DND-41 (cell line): ENCODE data around the gene ALCAM.

Experiments
- ATAC-seq: fragments of 200-7000 bp; cut with Tn5 transposase; 3 replicates; pipeline ENCODE4 v1.9.1; 2021; ENCODE audit warnings: low read depth; ENCODE audit not compliant: insufficient read depth
- DNase-seq: peaks from one replicate; pipeline ENCODE4 v3.0.0-alpha.2; 2020
- H2AFZ ChIP-seq: 2 replicates; pipeline ENCODE4 v1.6.0; 2012; ENCODE audit warnings: low read depth, low read length
- H3K27ac ChIP-seq: 2 replicates; pipeline ENCODE4 v1.5.1; 2012; ENCODE audit warnings: low read length, inconsistent platforms
- H3K27me3 ChIP-seq: fragments of 200-600 bp; sonication (generic); 2 replicates; pipeline ENCODE4 v1.6.0; 2012; ENCODE audit warnings: low read length, mild to moderate bottlenecking, inconsistent platforms; ENCODE audit not compliant: insufficient read depth, poor library complexity
- H3K36me3 ChIP-seq: 2 replicates; pipeline ENCODE4 v1.5.1; 2012; ENCODE audit warnings: low read length, inconsistent platforms; ENCODE audit not compliant: insufficient read depth
- H3K4me1 ChIP-seq: 2 replicates; pipeline ENCODE4 v1.5.1; 2012; ENCODE audit warnings: mild to moderate bottlenecking, low read length; ENCODE audit not compliant: insufficient read depth
- H3K4me2 ChIP-seq: 2 replicates; pipeline ENCODE4 v1.6.0; 2012; ENCODE audit warnings: mild to moderate bottlenecking, moderate library complexity, low read length, inconsistent platforms; ENCODE audit not compliant: insufficient read depth
- H3K4me3 ChIP-seq, 2 experiments: fragments of 200-600 bp in 1 of 2; shearing (Covaris generic) in 1 of 2; 2 replicates each; pipeline ENCODE4 v1.5.1; 2012 to 2016; ENCODE audit warnings: inconsistent platforms in 2 of 2, low read length in 2 of 2, mild to moderate bottlenecking in 2 of 2, low read depth in 1 of 2, moderate library complexity in 1 of 2
- H3K79me2 ChIP-seq: 2 replicates; pipeline ENCODE4 v1.6.0; 2012; ENCODE audit warnings: low read length, inconsistent platforms; ENCODE audit not compliant: insufficient read depth
- H3K9ac ChIP-seq: 2 replicates; pipeline ENCODE4 v1.6.0; 2012; ENCODE audit warnings: low read depth, mild to moderate bottlenecking, inconsistent platforms, low read length, moderate library complexity
- H3K9me3 ChIP-seq: 2 replicates; pipeline ENCODE4 v1.5.1; 2012; ENCODE audit warnings: low read length, moderate library complexity, mild to moderate bottlenecking, inconsistent platforms; ENCODE audit not compliant: insufficient read depth, severe bottlenecking
- H4K20me1 ChIP-seq: 2 replicates; pipeline ENCODE4 v1.6.0; 2012; ENCODE audit warnings: low read length; ENCODE audit not compliant: insufficient read depth
- CTCF ChIP-seq: IDR thresholded peaks from 2 replicates; pipeline ENCODE4 v1.5.1; 2012; ENCODE audit warnings: borderline replicate concordance, low read length, moderate library complexity, mild to moderate bottlenecking; ENCODE audit not compliant: poor library complexity, severe bottlenecking; ENCODE audit errors: extremely low read depth
- EZH2 ChIP-seq: IDR thresholded peaks from 3 replicates; pipeline ENCODE4 v1.6.1; 2012; ENCODE audit warnings: borderline replicate concordance, low read depth, mild to moderate bottlenecking, moderate library complexity, low read length, inconsistent platforms; ENCODE audit not compliant: severe bottlenecking

ALCAM gene

GRCh38 chr3:105495021-105495420, 128.3 kb downstream of the ALCAM start:
- TF ChIP-seq CTCF = no peak
- no peak for TF ChIP-seq EZH2
- Histone ChIP-seq H2AFZ (no peak overlapping the region), H3K4me2 (no peak overlapping the region), H3K27ac (no peak overlapping the region), H3K4me3 (no peak overlapping the region), H3K27me3 (no peaks in the 10 kb centered on the region), H4K20me1 (no peaks in the 10 kb centered on the region), H3K4me1 (no peaks in the 10 kb centered on the region), H3K9ac (no peak overlapping the region), H3K36me3 (no peaks in the 10 kb centered on the region; the same call in 1 of the 2 replicates), H3K79me2 (no peaks in the 10 kb centered on the region), H3K9me3 (peaks cover 13% of the 10 kb centered on the region)
- ATAC-seq (no peak), DNase-seq (no peak)

GRCh38 chr3:105496343-105496742, 129.6 kb downstream of the ALCAM start:
- no peaks in the 10 kb centered on the region for H3K79me2 ChIP-seq
- H3K4me3 ChIP-seq = no peak overlapping the region
- no peak overlapping the region for H2AFZ ChIP-seq
- no peaks in the 10 kb centered on the region for H3K4me1 ChIP-seq
- no peaks in the 10 kb centered on the region for H3K27me3 ChIP-seq
- ATAC-seq (no peak), DNase-seq (no peak)
- H3K4me2 ChIP-seq = no peak overlapping the region
- no peak overlapping the region for H3K9ac ChIP-seq
- no peaks in the 10 kb centered on the region for H4K20me1 ChIP-seq
- H3K27ac ChIP-seq = no peak overlapping the region
- TF ChIP-seq EZH2 (no peak), CTCF (no peak)
- H3K9me3 ChIP-seq = no peaks in the 10 kb centered on the region
- no peaks in the 10 kb centered on the region for H3K36me3 ChIP-seq

GRCh38 chr3:105497386-105497785, 130.7 kb downstream of the ALCAM start:
- TF ChIP-seq CTCF (no peak), EZH2 (no peak)
- H3K79me2 ChIP-seq = no peaks in the 10 kb centered on the region
- no peak for ATAC-seq

GRCh38 chr3:105499961-105500360, 133.3 kb downstream of the ALCAM start:
- no peak overlapping the region for H3K4me3 ChIP-seq
- H3K27ac ChIP-seq = no peak overlapping the region
- H4K20me1 ChIP-seq = no peaks in the 10 kb centered on the region

More at GRCh38 chr3:105497386-105497785, 130.7 kb downstream of the ALCAM start:
- H3K36me3 ChIP-seq = no peaks in the 10 kb centered on the region
- H3K27ac ChIP-seq = no peak overlapping the region
- no peak overlapping the region for H3K9ac ChIP-seq
- no peak overlapping the region for H3K4me2 ChIP-seq
- no peaks in the 10 kb centered on the region for H4K20me1 ChIP-seq
- no peak overlapping the region for H2AFZ ChIP-seq
- no peak overlapping the region for H3K4me3 ChIP-seq
- no peak for DNase-seq
- H3K9me3 ChIP-seq = no peaks in the 10 kb centered on the region
- H3K4me1 ChIP-seq = no peaks in the 10 kb centered on the region
- H3K27me3 ChIP-seq = no peaks in the 10 kb centered on the region

More at GRCh38 chr3:105499961-105500360, 133.3 kb downstream of the ALCAM start:
- Histone ChIP-seq H3K9me3 (no peaks in the 10 kb centered on the region), H3K27me3 (no peaks in the 10 kb centered on the region), H3K4me1 (no peaks in the 10 kb centered on the region), H3K4me2 (no peak overlapping the region), H3K79me2 (no peaks in the 10 kb centered on the region), H3K36me3 (no peaks in the 10 kb centered on the region), H3K9ac (no peak overlapping the region), H2AFZ (no peak overlapping the region)
- no peak for TF ChIP-seq EZH2
- TF ChIP-seq CTCF = no peak
- ATAC-seq (no peak), DNase-seq (no peak)
